Stimulated activated memory B cell treated with anti-CD40 and anti-IgM and Interleukin-4, amounts not matched to agents 10 μg/mL and 1 μg/mL and 100 μg/mL, for 72 hours (primary cell): ENCODE results near the gene TIGAR.

Experiments used
- ATAC-seq: fragments of 150-1000 bp; cut with Tn5 transposase; 2 replicates; pipeline ENCODE4 v1.10.0; 2021
- H3K27ac Mint-ChIP-seq: one replicate; pipeline ENCODE4 v1.8.0; 2022; ENCODE audit warnings: mild to moderate bottlenecking, mixed read lengths
- H3K27me3 Mint-ChIP-seq: one replicate; pipeline ENCODE4 v1.8.0; 2022; ENCODE audit warnings: mixed read lengths
- H3K36me3 Mint-ChIP-seq: one replicate; pipeline ENCODE4 v1.8.0; 2022; ENCODE audit warnings: mixed read lengths
- H3K4me1 Mint-ChIP-seq: one replicate; pipeline ENCODE4 v1.8.0; 2022; ENCODE audit warnings: mixed read lengths
- H3K4me3 Mint-ChIP-seq: one replicate; pipeline ENCODE4 v1.8.0; 2022; ENCODE audit warnings: mild to moderate bottlenecking, moderate library complexity, mixed read lengths
- H3K9me3 Mint-ChIP-seq: one replicate; pipeline ENCODE4 v1.8.0; 2022; ENCODE audit warnings: mixed read lengths

The TIGAR gene

DNA sequence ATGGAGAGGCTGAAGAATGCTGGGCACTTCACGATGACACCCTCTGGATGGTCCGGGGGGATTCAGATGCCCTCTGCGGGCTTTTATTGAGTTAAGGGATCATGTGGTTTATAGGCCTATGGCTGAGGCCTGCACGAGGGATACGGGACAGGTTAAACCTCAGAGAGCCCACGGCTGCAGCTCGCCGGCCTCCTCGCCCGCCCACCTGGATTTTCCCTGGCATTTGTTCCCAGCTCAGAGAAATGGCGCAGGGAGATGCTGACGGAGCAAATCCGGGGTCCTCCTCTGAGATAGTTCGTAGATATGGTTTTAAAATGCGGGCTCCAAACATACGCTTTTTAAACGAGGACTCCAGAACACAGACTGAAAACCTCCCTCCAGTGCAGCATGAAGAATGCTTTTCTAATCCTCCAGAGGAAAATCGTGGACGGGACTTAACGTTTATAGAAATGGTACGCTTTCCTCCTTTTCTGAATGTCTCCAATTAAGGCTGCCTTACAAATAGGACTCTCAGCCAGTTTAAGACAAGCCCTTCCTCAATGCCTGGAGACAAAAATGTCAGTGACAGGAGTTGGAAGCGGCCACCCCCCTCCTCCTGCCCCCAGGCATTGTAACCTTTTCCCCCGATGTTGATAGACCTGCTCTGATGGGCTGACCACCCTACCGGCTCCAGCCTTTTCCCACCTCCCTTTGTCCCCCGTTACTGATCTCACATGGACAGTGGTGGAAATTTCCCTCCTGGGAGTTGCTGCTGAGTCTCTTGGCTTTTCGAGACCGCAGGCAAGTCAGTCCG is 30.8 kb upstream of the TIGAR start:
- H3K27ac Mint-ChIP-seq = peak overlapping the region; percentile 78
- no peak for ATAC-seq
- H3K4me3 Mint-ChIP-seq = no peak overlapping the region
- peaks cover 88% of the 10 kb centered on the region for H3K36me3 Mint-ChIP-seq
- no peaks in the 10 kb centered on the region for H3K9me3 Mint-ChIP-seq
- no peaks in the 10 kb centered on the region for H3K27me3 Mint-ChIP-seq
- peaks cover 80% of the 10 kb centered on the region for H3K4me1 Mint-ChIP-seq

DNA sequence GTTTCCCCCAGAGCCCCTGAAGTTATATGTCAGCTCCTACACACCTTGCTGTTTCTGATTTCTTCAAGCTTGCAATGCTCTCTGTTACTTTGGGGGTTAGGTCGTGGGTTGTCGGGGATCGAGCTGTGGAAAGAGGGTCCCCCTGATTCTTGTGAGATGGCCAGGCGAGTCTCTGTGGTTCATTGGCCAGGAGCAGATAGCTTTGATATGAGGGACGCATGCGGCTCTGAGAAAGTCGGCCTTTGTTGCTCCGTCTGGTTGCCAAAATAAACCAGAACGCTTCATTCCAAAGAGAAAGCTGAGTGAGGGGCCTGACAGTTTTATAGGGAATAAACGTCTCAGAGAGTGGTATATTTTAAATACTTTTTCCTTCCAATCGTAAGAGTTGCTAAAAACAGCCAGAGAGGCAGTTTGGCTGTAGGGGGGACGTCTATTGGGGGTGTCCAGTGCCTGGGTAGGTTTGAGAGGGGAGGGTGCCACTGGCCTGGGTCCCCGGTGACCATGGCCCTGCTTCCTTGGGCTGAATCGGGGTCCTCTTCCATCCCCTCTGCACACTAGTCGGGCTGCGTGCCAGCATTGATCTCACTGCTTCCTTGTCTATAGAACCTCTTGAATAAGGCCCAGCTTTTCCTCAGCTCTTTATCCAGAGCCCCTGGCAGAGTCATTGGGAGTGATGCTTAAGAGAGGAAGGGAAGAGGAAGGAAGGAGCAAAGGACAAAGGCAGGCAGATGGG is 28.5 kb upstream of the TIGAR start:
- ATAC-seq = no peak
- no peaks in the 10 kb centered on the region for H3K27me3 Mint-ChIP-seq
- peaks cover 80% of the 10 kb centered on the region for H3K36me3 Mint-ChIP-seq
- peak overlapping the region; percentile 78 for H3K27ac Mint-ChIP-seq
- no peak overlapping the region for H3K4me3 Mint-ChIP-seq
- no peaks in the 10 kb centered on the region for H3K9me3 Mint-ChIP-seq
- peaks cover 57% of the 10 kb centered on the region for H3K4me1 Mint-ChIP-seq

DNA sequence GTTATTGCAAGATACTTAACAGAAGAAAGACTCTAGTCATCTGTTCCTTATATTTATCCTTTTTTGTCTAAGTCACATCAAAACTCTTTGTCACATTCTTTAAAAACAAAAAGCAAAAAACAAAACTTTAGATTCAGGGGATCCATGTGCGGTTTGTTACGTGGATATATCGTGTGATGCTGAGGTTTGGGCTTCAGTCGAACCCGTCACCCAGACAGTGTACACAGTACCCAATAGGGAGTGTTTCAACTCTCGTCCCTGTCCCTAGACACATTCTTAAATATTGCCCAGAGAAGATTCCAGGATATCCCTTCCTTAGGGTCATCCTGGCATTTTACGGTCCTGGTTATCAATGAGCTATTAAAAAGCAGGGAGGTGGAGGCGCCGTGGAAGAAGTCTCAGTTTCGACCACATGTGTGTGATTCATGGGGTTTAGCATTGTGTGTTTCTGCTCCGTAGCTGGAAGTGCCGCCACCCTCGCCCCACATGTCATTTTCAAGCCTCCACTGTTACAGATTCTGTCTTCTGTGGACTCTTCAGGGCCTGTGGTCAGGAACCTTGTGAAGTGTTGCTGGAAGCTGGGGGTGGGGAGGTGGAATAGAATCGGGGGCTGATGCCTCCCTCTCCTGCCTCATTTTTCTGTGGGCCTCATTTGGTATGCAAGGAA is 27.6 kb upstream of the TIGAR start:
- Mint-ChIP-seq H3K27ac (peak overlapping the region; percentile 9), H3K4me1 (peaks cover 48% of the 10 kb centered on the region), H3K9me3 (no peaks in the 10 kb centered on the region), H3K4me3 (no peak overlapping the region), H3K36me3 (peaks cover 80% of the 10 kb centered on the region), H3K27me3 (no peaks in the 10 kb centered on the region)
- no peak for ATAC-seq

DNA sequence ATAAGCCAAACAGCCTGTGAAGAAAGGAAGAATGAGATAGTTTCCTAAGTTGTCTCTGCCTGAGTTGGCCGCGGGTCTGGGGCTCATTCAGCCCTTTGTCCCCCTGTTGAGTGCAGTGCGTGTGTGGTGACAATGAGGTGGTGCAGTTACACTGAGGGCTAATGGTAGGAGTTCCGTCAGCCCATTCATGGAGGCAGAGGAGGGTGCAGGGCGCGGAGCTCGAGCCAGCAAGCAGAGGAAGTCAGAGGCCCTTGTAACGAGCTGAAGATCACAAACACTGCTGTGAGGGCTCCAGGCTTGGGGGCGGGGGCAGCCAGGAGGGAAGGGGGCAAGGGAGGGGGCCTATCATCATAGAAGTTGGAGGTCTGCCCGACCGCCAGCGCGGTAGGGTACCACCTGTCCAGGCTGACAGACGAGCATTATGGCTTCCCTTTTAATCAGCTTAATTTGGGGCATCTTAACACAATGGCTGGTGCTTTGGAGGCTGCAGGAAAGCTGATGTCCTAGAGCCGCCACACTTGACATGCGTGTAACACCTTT is 27.0 kb upstream of the TIGAR start:
- Mint-ChIP-seq H3K9me3 (no peaks in the 10 kb centered on the region), H3K4me3 (no peak overlapping the region), H3K4me1 (peaks cover 42% of the 10 kb centered on the region), H3K36me3 (peaks cover 77% of the 10 kb centered on the region), H3K27ac (peak overlapping the region; percentile 9), H3K27me3 (no peaks in the 10 kb centered on the region)
- ATAC-seq = no peak

GRCh38 chr12:4296751-4297150 is 24.3 kb upstream of the TIGAR start:
- H3K4me3 Mint-ChIP-seq = no peak overlapping the region
- H3K9me3 Mint-ChIP-seq = no peaks in the 10 kb centered on the region
- H3K4me1 Mint-ChIP-seq = peaks cover 24% of the 10 kb centered on the region
- no peak for ATAC-seq
- H3K27ac Mint-ChIP-seq = no peak overlapping the region
- no peaks in the 10 kb centered on the region for H3K27me3 Mint-ChIP-seq
- peaks cover 72% of the 10 kb centered on the region for H3K36me3 Mint-ChIP-seq

GRCh38 chr12:4297617-4298016 is 23.4 kb upstream of the TIGAR start:
- Mint-ChIP-seq H3K9me3 (no peaks in the 10 kb centered on the region), H3K27me3 (no peaks in the 10 kb centered on the region), H3K4me3 (no peak overlapping the region), H3K27ac (no peak overlapping the region), H3K36me3 (peaks cover 72% of the 10 kb centered on the region), H3K4me1 (peaks cover 16% of the 10 kb centered on the region)
- no peak for ATAC-seq

DNA sequence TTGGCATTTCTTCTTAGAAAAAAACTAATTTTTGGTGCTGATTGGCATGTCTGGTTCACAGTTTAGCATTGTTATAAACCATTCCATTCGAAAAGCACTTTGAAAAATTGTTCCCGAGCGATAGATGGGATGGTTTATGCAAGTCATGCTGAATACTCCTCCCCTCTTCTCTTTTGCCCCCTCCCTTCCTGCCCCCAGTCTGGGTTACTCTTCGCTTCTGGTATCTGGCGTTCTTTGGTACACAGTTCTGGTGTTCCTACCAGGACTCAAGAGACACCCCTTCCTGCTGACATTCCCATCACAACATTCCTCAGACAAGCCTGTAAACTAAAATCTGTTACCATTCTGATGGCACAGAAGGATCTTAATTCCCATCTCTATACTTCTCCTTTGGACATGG is 20.1 kb upstream of the TIGAR start:
- Mint-ChIP-seq H3K27ac (no peak overlapping the region), H3K4me3 (no peak overlapping the region), H3K4me1 (no peaks in the 10 kb centered on the region), H3K36me3 (peaks cover 76% of the 10 kb centered on the region), H3K9me3 (no peaks in the 10 kb centered on the region), H3K27me3 (no peaks in the 10 kb centered on the region)
- ATAC-seq = no peak

DNA sequence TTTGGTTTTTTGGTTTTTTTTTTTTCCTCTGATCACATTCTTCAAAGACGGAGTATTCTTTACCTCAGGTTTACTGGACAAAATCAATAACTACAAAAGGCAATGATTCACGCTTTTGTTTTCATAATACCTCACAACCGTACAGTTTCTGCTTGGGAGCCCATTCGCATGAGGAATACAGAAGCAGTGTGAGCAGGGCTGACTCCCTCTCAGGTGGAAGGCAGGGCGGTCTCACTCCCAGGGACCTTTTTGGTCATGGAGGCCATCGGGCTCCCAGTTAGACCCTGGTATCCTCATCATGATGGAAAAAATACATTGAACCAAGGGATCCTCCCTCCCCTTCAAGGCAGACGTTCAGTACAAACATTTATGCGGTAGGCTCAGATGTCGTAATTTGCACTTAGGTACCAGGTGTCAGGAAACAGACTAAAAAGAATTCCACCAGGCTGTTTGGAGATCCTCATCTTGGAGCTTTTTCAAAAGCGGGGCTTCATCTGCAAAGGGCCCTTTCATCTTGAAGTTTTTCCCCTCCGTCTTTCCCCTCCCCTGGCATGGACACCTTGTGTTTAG is 19.0 kb upstream of the TIGAR start:
- no peak overlapping the region for H3K27ac Mint-ChIP-seq
- H3K4me3 Mint-ChIP-seq = no peak overlapping the region
- no peaks in the 10 kb centered on the region for H3K9me3 Mint-ChIP-seq
- H3K27me3 Mint-ChIP-seq = no peaks in the 10 kb centered on the region
- no peak for ATAC-seq
- no peaks in the 10 kb centered on the region for H3K4me1 Mint-ChIP-seq
- peaks cover 74% of the 10 kb centered on the region for H3K36me3 Mint-ChIP-seq

GRCh38 chr12:4302881-4303280 is 18.1 kb upstream of the TIGAR start:
- no peak overlapping the region for H3K4me3 Mint-ChIP-seq
- no peaks in the 10 kb centered on the region for H3K27me3 Mint-ChIP-seq
- H3K4me1 Mint-ChIP-seq = no peaks in the 10 kb centered on the region
- peak overlapping the region; percentile 13 for H3K27ac Mint-ChIP-seq
- no peaks in the 10 kb centered on the region for H3K9me3 Mint-ChIP-seq
- peaks cover 77% of the 10 kb centered on the region for H3K36me3 Mint-ChIP-seq
- no peak for ATAC-seq

DNA sequence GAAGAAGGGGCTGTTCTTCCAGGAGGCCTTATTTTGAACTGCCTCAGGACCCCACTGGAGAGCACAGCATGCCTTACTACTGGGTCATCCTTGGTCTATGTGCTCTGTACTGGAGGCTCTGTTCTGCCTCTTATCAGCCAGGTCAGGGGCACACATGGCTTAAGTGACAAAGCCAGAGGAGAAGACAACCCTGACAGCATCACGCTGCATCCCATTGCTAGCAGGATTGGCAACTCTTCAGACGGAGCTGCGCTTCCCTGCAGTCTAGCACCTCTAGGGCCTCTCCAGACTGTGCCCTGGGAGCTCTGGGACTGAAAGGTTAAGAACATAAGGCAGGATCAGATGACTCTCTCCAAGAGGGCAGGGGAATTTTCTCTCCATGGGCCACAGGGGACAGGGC is 17.3 kb upstream of the TIGAR start:
- no peaks in the 10 kb centered on the region for H3K27me3 Mint-ChIP-seq
- no peaks in the 10 kb centered on the region for H3K9me3 Mint-ChIP-seq
- ATAC-seq = no peak
- no peaks in the 10 kb centered on the region for H3K4me1 Mint-ChIP-seq
- peaks cover 77% of the 10 kb centered on the region for H3K36me3 Mint-ChIP-seq
- peak overlapping the region; percentile 13 for H3K27ac Mint-ChIP-seq
- no peak overlapping the region for H3K4me3 Mint-ChIP-seq

DNA sequence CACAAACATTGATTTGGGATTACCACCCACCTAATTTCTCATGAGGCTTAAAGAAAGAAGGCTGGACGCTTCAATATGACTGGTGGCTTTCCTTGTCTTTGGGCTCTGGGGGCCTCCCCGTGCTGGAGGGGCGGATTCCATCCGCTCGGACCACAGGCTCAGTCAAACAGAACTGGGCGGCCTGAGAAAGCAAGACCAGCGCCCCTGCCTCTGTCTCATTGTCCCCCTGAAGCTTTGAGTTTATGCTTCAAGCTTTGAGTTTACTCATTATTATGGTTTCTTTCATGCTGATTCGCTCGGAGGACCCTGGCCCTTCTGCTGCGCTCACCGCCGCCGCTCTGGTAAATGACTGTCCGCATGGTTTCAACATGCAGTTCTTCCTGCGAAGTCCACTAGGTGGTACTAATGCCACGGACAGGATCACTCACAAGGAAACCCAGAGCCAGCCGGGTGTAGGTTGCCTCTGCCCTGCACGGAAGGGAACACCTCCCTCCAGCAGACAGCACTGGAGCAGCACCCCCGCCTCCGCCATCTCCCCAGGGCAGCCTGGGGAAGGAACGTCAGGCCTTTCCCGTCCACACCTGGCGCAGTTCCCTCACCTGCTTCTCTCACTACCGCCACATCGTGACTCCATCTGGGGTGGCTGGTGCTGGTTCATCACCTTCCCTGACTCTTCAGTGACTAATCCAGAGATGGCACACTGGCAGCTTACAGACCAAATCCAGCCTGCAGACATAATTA is 13.2 kb upstream of the TIGAR start:
- H3K27ac Mint-ChIP-seq = no peak overlapping the region
- ATAC-seq = peak; percentile 39
- H3K4me3 Mint-ChIP-seq = no peak overlapping the region
- H3K9me3 Mint-ChIP-seq = no peaks in the 10 kb centered on the region
- peaks cover 53% of the 10 kb centered on the region for H3K36me3 Mint-ChIP-seq
- H3K4me1 Mint-ChIP-seq = no peaks in the 10 kb centered on the region
- H3K27me3 Mint-ChIP-seq = no peaks in the 10 kb centered on the region

DNA sequence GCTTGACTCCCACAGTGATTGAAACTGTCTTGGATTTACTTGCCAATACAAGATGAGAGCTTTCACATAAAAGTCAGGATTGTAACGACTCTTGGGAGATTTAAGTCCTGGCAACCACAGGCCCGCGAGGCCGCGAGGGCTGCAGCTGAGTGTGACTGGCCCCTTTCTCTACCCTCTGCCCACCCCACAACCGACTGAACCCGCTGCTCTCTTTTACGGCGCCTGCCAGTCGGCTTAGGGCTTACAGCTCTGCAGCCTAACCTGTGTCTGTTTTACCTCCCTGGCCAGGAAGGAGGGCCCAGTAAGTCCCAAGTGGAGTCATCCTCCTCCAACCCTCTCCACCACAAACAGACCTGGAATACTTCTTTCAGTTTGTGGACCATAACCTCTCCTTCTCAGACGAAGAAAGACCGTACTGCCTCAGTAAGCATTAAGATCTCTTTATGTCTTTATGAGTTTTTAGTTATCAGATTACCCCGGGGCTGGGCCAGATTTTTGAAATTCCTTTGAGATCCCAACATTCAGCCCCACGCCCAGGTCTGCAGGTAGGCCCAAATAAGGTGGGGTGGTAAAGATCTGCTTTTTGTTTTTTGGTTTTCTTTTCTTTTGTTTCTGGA is 12.6 kb upstream of the TIGAR start:
- H3K27ac Mint-ChIP-seq = no peak overlapping the region
- peaks cover 46% of the 10 kb centered on the region for H3K36me3 Mint-ChIP-seq
- no peak overlapping the region for H3K4me3 Mint-ChIP-seq
- no peaks in the 10 kb centered on the region for H3K9me3 Mint-ChIP-seq
- H3K4me1 Mint-ChIP-seq = no peaks in the 10 kb centered on the region
- ATAC-seq = no peak
- H3K27me3 Mint-ChIP-seq = no peaks in the 10 kb centered on the region

- Mint-ChIP-seq H3K4me3 (no peak overlapping the region), H3K27me3 (no peaks in the 10 kb centered on the region), H3K9me3 (no peaks in the 10 kb centered on the region), H3K36me3 (peaks cover 26% of the 10 kb centered on the region), H3K27ac (no peak overlapping the region), H3K4me1 (no peaks in the 10 kb centered on the region)
- ATAC-seq = no peak
These were observed 9.2 kb upstream of the TIGAR start for GRCh38 chr12:4311776-4312175.

GRCh38 chr12:4312251-4312650 is 8.8 kb upstream of the TIGAR start:
- no peaks in the 10 kb centered on the region for H3K9me3 Mint-ChIP-seq
- peaks cover 22% of the 10 kb centered on the region for H3K36me3 Mint-ChIP-seq
- no peak overlapping the region for H3K27ac Mint-ChIP-seq
- H3K27me3 Mint-ChIP-seq = no peaks in the 10 kb centered on the region
- no peaks in the 10 kb centered on the region for H3K4me1 Mint-ChIP-seq
- ATAC-seq = no peak
- no peak overlapping the region for H3K4me3 Mint-ChIP-seq
